Suprapubic skin (tissue), 4 donors: ENCODE data around the gene SULT2B1. TPM values are rescaled to one million over a fixed set of nuclear protein-coding genes. Genes with fewer than 3 reads are reported as not detected.

Experiments
- DNase-seq, 2 donors: peaks; one replicate each; pipeline ENCODE4 v3.0.0-alpha.2; 2019; ENCODE audit warnings: low spot score in 2 of 2
- H3K27ac ChIP-seq: fragments of 200-600 bp; sonication (generic); one replicate; pipeline ENCODE4 v1.5.1; 2019
- H3K27me3 ChIP-seq: fragments of 200-600 bp; sonication (generic); one replicate; pipeline ENCODE4 v1.5.1; 2019
- H3K36me3 ChIP-seq: fragments of 200-600 bp; sonication (generic); one replicate; pipeline ENCODE4 v1.5.1; 2019
- H3K4me1 ChIP-seq: fragments of 200-600 bp; sonication (generic); one replicate; pipeline ENCODE4 v1.5.1; 2019
- H3K4me3 ChIP-seq: fragments of 200-600 bp; sonication (generic); one replicate; pipeline ENCODE4 v1.5.1; 2019; ENCODE audit warnings: mild to moderate bottlenecking
- H3K9me3 ChIP-seq: fragments of 200-600 bp; sonication (generic); one replicate; pipeline ENCODE4 v1.5.1; 2019
- CTCF ChIP-seq, 2 donors: fragments of 200-600 bp in 1 of 2; fragments of 450-650 bp in 1 of 2; sonication (generic) in 1 of 2; IDR thresholded peaks; one replicate each; pipeline ENCODE4 v1.5.1; 2016 to 2019; ENCODE audit warnings: antibody characterized with exemption in 2 of 2, mild to moderate bottlenecking in 1 of 2, moderate library complexity in 1 of 2
- EP300 ChIP-seq: sonication (generic); formaldehyde crosslinking; IDR thresholded peaks from one replicate; pipeline ENCODE4 v1.6.1; 2017; ENCODE audit warnings: antibody characterized with exemption
- POLR2A ChIP-seq, 2 donors: fragments of 450-650 bp; IDR thresholded peaks; one replicate each; pipeline ENCODE4 v1.6.1; 2017; ENCODE audit warnings: antibody characterized with exemption in 2 of 2, mild to moderate bottlenecking in 2 of 2, moderate library complexity in 2 of 2
- POLR2AphosphoS5 ChIP-seq, 3 donors: sonication (generic); formaldehyde crosslinking; IDR thresholded peaks; one replicate each; pipeline ENCODE4 v1.6.1; 2017; ENCODE audit warnings: antibody characterized with exemption in 3 of 3
- WGBS: methylation state at CpG from one replicate; pipeline ENCODE4 v1.1.5; 2018; 5-methylcytosine and 5-hydroxymethylcytosine counted together
- total RNA-seq, 4 donors: library from RNA; depleted of rRNA; stranded (reverse); fragments of >200 nt; gene quantifications; one replicate each; pipeline ENCODE4 v1.1.0, GENCODE V29; 2016

The SULT2B1 gene
- total RNA-seq, 4 donors from 2014 or later: 26.0 to 162 (median 122) TPM

- H3K4me1 ChIP-seq: peaks cover 47% of the 10 kb centered on the region
- no peaks in the 10 kb centered on the region for H3K9me3 ChIP-seq
- H3K27ac ChIP-seq: peak overlapping the region; percentile 94
- 5% methylated on average over 29 of the region's 29 CpGs for WGBS
- H3K36me3 ChIP-seq: peaks cover under 1% of the 10 kb centered on the region
- DNase-seq: peak; percentile 92 to 93
- peak in 1 of 2 donors; percentile 31 for TF ChIP-seq POLR2A (IDR thresholded peaks at IDR 0.05)
- TF ChIP-seq EP300: no peak
- TF ChIP-seq POLR2AphosphoS5 (IDR thresholded peaks at IDR 0.05): no peak
- peak in 1 of 2 donors; percentile 8 for TF ChIP-seq CTCF (IDR thresholded peaks at IDR 0.05)
- no peaks in the 10 kb centered on the region for H3K27me3 ChIP-seq
- H3K4me3 ChIP-seq: peak overlapping the region; percentile 82
Observed at GRCh38 chr19:48637948-48638830, 86.2 kb downstream of the SULT2B1 start.

- WGBS: 72% methylated on average over 16 of the region's 16 CpGs
Observed at GRCh38 chr19:48638831-48639381, 86.9 kb downstream of the SULT2B1 start.

GRCh38 chr19:48639483-48640375 is 87.8 kb downstream of the SULT2B1 start:
- Histone ChIP-seq H3K27me3 (no peaks in the 10 kb centered on the region), H3K4me1 (peaks cover 36% of the 10 kb centered on the region), H3K27ac (no peak overlapping the region), H3K36me3 (no peaks in the 10 kb centered on the region), H3K4me3 (peak overlapping the region; percentile 7), H3K9me3 (no peaks in the 10 kb centered on the region)
- 68% methylated on average over 33 of the region's 33 CpGs for WGBS
- peak in 1 of 2 donors; percentile 71 for DNase-seq
- no peak for TF ChIP-seq EP300
- TF ChIP-seq POLR2A (IDR thresholded peaks at IDR 0.05): no peak
- no peak for TF ChIP-seq CTCF (IDR thresholded peaks at IDR 0.05)
- TF ChIP-seq POLR2AphosphoS5 (IDR thresholded peaks at IDR 0.05): no peak

More at GRCh38 chr19:48638831-48639381, 86.9 kb downstream of the SULT2B1 start:
- Histone ChIP-seq H3K27me3 (no peaks in the 10 kb centered on the region), H3K27ac (peak overlapping the region; percentile 94), H3K36me3 (no peaks in the 10 kb centered on the region), H3K4me3 (peak overlapping the region; percentile 82), H3K4me1 (peaks cover 40% of the 10 kb centered on the region), H3K9me3 (no peaks in the 10 kb centered on the region)
- DNase-seq: peak in 1 of 2 donors; percentile 67
- TF ChIP-seq CTCF (IDR thresholded peaks at IDR 0.05): no peak
- TF ChIP-seq POLR2AphosphoS5 (IDR thresholded peaks at IDR 0.05): no peak
- no peak for TF ChIP-seq POLR2A (IDR thresholded peaks at IDR 0.05)
- TF ChIP-seq EP300: no peak

- no peak overlapping the region for H3K4me3 ChIP-seq
- no peak for DNase-seq
- TF ChIP-seq POLR2AphosphoS5 (IDR thresholded peaks at IDR 0.05) (no peak), EP300 (no peak), CTCF (IDR thresholded peaks at IDR 0.05) (no peak), POLR2A (IDR thresholded peaks at IDR 0.05) (no peak)
- H3K36me3 ChIP-seq: no peaks in the 10 kb centered on the region
- peaks cover 39% of the 10 kb centered on the region for H3K4me1 ChIP-seq
- no peaks in the 10 kb centered on the region for H3K9me3 ChIP-seq
- WGBS: 98% methylated on average over 2 of the region's 2 CpGs
- H3K27me3 ChIP-seq: no peaks in the 10 kb centered on the region
- H3K27ac ChIP-seq: no peak overlapping the region
Observed at GRCh38 chr19:48641850-48642249, 89.9 kb downstream of the SULT2B1 start.
